Activated T-cell treated with anti-CD3 and anti-CD28 coated beads, Interleukin-2, amount 50 U/mL, for 1 hour (primary cell): ENCODE results near the gene LRP5.
"Not testable (repeated sequence)": the region's sequence is repeated elsewhere in the genome, so short reads cannot be mapped to it uniquely, and the experiment has no call there.

Experiments
- DNase-seq: peaks from one replicate; pipeline ENCODE4 v3.0.0-alpha.2; 2020

Gene LRP5

GRCh38 chr11:68471360-68472340 is 159.3 kb downstream of the LRP5 start:
- DNase-seq: peak; percentile 48

DNA sequence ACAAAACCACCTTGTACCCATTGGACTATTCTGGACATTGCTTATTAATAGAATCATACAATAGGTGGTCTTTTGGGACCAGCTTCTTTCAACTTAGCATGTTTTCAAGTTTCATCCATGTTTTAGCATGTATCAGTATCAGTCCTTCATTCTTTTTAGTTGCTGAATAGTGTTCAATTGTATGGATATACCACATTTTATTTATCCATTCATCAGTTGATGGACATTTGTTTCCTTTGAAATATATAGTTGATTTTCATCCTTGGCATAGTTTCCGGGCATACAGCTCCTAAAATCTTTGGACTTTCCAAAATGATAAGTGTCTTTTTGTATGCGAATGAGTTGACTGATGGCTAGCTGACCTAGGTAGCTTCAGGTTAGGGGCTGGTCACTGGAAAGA is 160.4 kb downstream of the LRP5 start:
- DNase-seq: no peak

DNA sequence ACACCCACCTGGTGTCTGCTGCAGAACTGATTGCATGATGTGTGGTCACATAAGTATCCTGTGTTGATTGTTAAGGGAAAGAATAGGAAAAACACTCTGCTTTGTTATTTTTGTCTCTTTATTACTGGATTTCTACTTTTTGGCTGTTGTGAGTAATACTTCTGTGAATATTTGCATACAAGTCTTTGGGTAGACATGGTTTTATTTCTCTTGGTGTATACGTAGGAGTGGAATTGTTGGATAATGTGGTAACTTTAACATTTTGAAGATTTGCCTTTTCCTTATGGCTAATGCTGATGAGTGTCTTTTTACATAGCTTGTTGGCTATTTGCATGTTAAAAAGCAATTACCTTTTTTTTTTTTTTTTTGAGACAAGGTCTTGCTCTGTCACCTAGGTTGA is 161.3 kb downstream of the LRP5 start:
- DNase-seq: no peak

DNA sequence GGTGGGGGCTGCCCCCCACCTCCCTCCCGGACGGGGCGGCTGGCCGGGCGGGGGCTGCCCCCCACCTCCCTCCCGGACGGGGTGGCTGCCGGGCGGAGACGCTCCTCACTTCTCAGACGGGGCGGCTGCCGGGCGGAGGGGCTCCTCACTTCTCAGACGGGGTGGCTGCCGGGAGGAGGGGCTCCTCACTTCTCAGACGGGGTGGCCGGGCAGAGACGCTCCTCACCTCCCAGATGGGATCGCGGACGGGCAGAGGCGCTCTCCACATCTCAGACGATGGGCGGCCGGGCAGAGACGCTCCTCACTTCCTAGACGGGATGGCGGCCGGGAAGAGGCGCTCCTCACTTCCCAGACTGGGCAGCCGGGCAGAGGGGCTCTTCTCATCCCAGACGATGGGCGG is 163.2 kb downstream of the LRP5 start:
- DNase-seq: not testable (repeated sequence)

GRCh38 chr11:68479390-68479789 is 167.0 kb downstream of the LRP5 start:
- DNase-seq: no peak

- DNase-seq: no peak
Measured at GRCh38 chr11:68480193-68480592, 167.8 kb downstream of the LRP5 start.

GRCh38 chr11:68480852-68481510 is 168.6 kb downstream of the LRP5 start:
- DNase-seq: no peak

GRCh38 chr11:68481579-68482240 is 169.3 kb downstream of the LRP5 start:
- DNase-seq: no peak

GRCh38 chr11:68488623-68489022 is 176.2 kb downstream of the LRP5 start:
- no peak for DNase-seq

- DNase-seq: no peak
Measured at GRCh38 chr11:68495220-68495729, 182.9 kb downstream of the LRP5 start.

- no peak for DNase-seq
Measured at GRCh38 chr11:68495872-68496271, 183.5 kb downstream of the LRP5 start.

GRCh38 chr11:68497761-68498160 is 185.4 kb downstream of the LRP5 start:
- DNase-seq: no peak

GRCh38 chr11:68498321-68498720 is 185.9 kb downstream of the LRP5 start:
- DNase-seq: no peak
